Endothelial cell of umbilical vein (primary cell): ENCODE results near the gene CEP72. TPM values are rescaled to one million over a fixed set of nuclear protein-coding genes. Genes with fewer than 3 reads are reported as not detected.

Experiments used
- BruUV-seq: library from RNA; stranded (reverse); fragments of 400-500 nt; replicated peaks from 2 replicates; lab custom pipeline; 2021; lab: Mats Ljungman, UMichigan
- CTCF ChIA-PET: fragments of 300-600, 350-600 bp; sonication (Branson Sonifier 250); formaldehyde crosslinking; loops from one replicate; lab custom pipeline; 2021; ENCODE audit warnings: antibody characterized with exemption, inconsistent platforms; lab: Charles Lee
- POLR2A ChIA-PET: fragments of 300-600, 350-600 bp; sonication (Branson Sonifier 250); formaldehyde crosslinking; loops from one replicate; lab custom pipeline; 2021; ENCODE audit warnings: antibody characterized with exemption, inconsistent platforms; lab: Charles Lee
- DNase-seq: peaks from one replicate; pipeline ENCODE4 v3.0.0-alpha.2; 2011; ENCODE audit warnings: low read depth, low spot score
- FAIRE-seq: peaks from 2 replicates; lab custom pipeline; 2011; peaks lifted over from hg19 to GRCh38; lab: Jason Lieb, UNC
- H2AFZ ChIP-seq: 2 replicates; pipeline ENCODE4 v1.6.0; 2012; ENCODE audit warnings: low read depth, low read length, control low read depth, inconsistent platforms
- H3K27ac ChIP-seq: 2 replicates; pipeline ENCODE4 v1.5.1; 2011; ENCODE audit warnings: low read depth, mild to moderate bottlenecking, control low read depth, low read length, moderate library complexity; ENCODE audit not compliant: insufficient read depth
- H3K27me3 ChIP-seq, 2 experiments: 2 replicates each; pipeline versions ENCODE4 v1.6.0 to v1.6.1; 2011; ENCODE audit warnings: low read length in 2 of 2, mixed read lengths in 1 of 2; ENCODE audit not compliant: control insufficient read depth in 2 of 2, insufficient read depth in 2 of 2
- H3K36me3 ChIP-seq, 2 experiments: 2 replicates in 1 of 2; 3 replicates in 1 of 2; pipeline ENCODE4 v1.5.1; 2011; ENCODE audit warnings: low read length in 2 of 2, mild to moderate bottlenecking in 1 of 2, moderate library complexity in 1 of 2; ENCODE audit not compliant: control insufficient read depth in 2 of 2, insufficient read depth in 2 of 2; ENCODE audit errors: extremely low read depth in 1 of 2
- H3K4me1 ChIP-seq: 3 replicates; pipeline ENCODE4 v1.5.1; 2011; ENCODE audit warnings: mild to moderate bottlenecking, low read length; ENCODE audit not compliant: control insufficient read depth, insufficient read depth; ENCODE audit errors: extremely low read depth
- H3K4me2 ChIP-seq: 2 replicates; pipeline ENCODE4 v1.6.1; 2011; ENCODE audit warnings: low read length, control low read depth, mixed read lengths; ENCODE audit not compliant: insufficient read depth
- H3K4me3 ChIP-seq, 3 experiments: fragments of 200-600 bp in 1 of 3; sonication (generic), shearing (Covaris generic) in 1 of 3; replicated peaks in 1 of 3; 2 replicates each; pipeline ENCODE4 v1.5.1; 2011 to 2016; ENCODE audit warnings: control low read depth in 3 of 3, low read length in 3 of 3, mild to moderate bottlenecking in 2 of 3, inconsistent platforms in 1 of 3, low read depth in 1 of 3, moderate library complexity in 1 of 3; ENCODE audit not compliant: insufficient read depth in 1 of 3
- H3K79me2 ChIP-seq: 2 replicates; pipeline ENCODE4 v1.6.0; 2012; ENCODE audit warnings: low read length, inconsistent platforms; ENCODE audit not compliant: control insufficient read depth, insufficient read depth
- H3K9ac ChIP-seq: replicated peaks from 2 replicates; pipeline ENCODE3; 2011; ENCODE audit warnings: low read length, control low read depth; ENCODE audit not compliant: insufficient read depth; ENCODE audit errors: extremely low read depth
- H3K9me1 ChIP-seq: replicated peaks from 3 replicates; pipeline ENCODE4 v1.6.0; 2011; ENCODE audit warnings: mild to moderate bottlenecking, low read length; ENCODE audit not compliant: control insufficient read depth, insufficient read depth; ENCODE audit errors: extremely low read depth
- H3K9me3 ChIP-seq: replicated peaks from 2 replicates; pipeline ENCODE4 v1.5.1; 2012; ENCODE audit warnings: low read length, inconsistent platforms; ENCODE audit not compliant: control insufficient read depth, insufficient read depth
- H4K20me1 ChIP-seq: replicated peaks from 2 replicates; pipeline ENCODE3; 2011; ENCODE audit warnings: mild to moderate bottlenecking, low read length; ENCODE audit not compliant: control insufficient read depth, insufficient read depth; ENCODE audit errors: extremely low read depth
- EZH2 ChIP-seq: IDR thresholded peaks from 2 replicates; pipeline ENCODE4 v1.6.1; 2012; ENCODE audit warnings: borderline replicate concordance, low read depth, mild to moderate bottlenecking, moderate library complexity, low read length, inconsistent platforms; ENCODE audit not compliant: severe bottlenecking
- FOS ChIP-seq: IDR thresholded peaks from 2 replicates; pipeline ENCODE4 v1.6.1; 2011; ENCODE audit warnings: mild to moderate bottlenecking, low read length, moderate library complexity, borderline replicate concordance; ENCODE audit not compliant: insufficient read depth
- GATA2 ChIP-seq: IDR thresholded peaks from 2 replicates; pipeline ENCODE4 v1.7.0; 2011; ENCODE audit warnings: low read depth, mild to moderate bottlenecking, moderate library complexity, mixed read lengths, low read length; ENCODE audit not compliant: insufficient read length, insufficient read depth
- JUN ChIP-seq: IDR thresholded peaks from 2 replicates; pipeline ENCODE4 v1.6.1; 2011; ENCODE audit warnings: borderline replicate concordance, low read depth; ENCODE audit not compliant: insufficient read length, insufficient read depth
- MAX ChIP-seq: IDR thresholded peaks from 2 replicates; pipeline ENCODE4 v1.6.1; 2011; ENCODE audit not compliant: insufficient read depth, insufficient read length
- MYC ChIP-seq: IDR thresholded peaks from one replicate; pipeline ENCODE4 v1.6.1; 2011; ENCODE audit warnings: mild to moderate bottlenecking, low read depth, low read length
- POLR2A ChIP-seq: IDR thresholded peaks from 2 replicates; pipeline ENCODE4 v1.6.1; 2012; ENCODE audit warnings: low read depth, mild to moderate bottlenecking, control low read depth, low read length
- POLR2AphosphoS5 ChIP-seq: IDR thresholded peaks from 2 replicates; pipeline ENCODE4 v1.6.1; 2012; ENCODE audit warnings: low read depth, mild to moderate bottlenecking, control low read depth, low read length, moderate library complexity; ENCODE audit not compliant: insufficient read depth
- dilution Hi-C: fragments of 300-500 bp; cut with MboI; formaldehyde crosslinking; loops from one replicate; pipeline ENCODE4 v1.15.0; 2019; ENCODE audit warnings: low sequenced_read_pairs; ENCODE audit not compliant: extremely low pct_ligation_motif_present
- intact Hi-C: fragments of 100-400 bp; cut with micrococcal nuclease; formaldehyde crosslinking; loops from one replicate; pipeline ENCODE4 v1.10.0; 2022
- polyA plus RNA-seq, 4 experiments: library from polyadenylated mRNA; depleted of rRNA in 3 of 4; stranded (reverse) in 3 of 4; unstranded in 1 of 4; fragments of >200 nt; gene quantifications; 2 replicates each; pipeline versions ENCODE4 v1.2.1 to v1.2.3, GENCODE V29; 2011 to 2012; ENCODE audit warnings: missing spikeins in 1 of 4
- total RNA-seq: library from RNA; stranded (reverse); gene quantifications from 2 replicates; pipeline ENCODE4 v1.2.3, GENCODE V29; 2021
- TF ChIP-seq, protein P1 (sequence below), 2 donors: IDR thresholded peaks; 1 replicate in 1 of 2; 2 replicates in 1 of 2; pipeline ENCODE4 v1.5.1; 2011; ENCODE audit warnings: low read length in 2 of 2, mild to moderate bottlenecking in 2 of 2, moderate library complexity in 2 of 2, control low read depth in 1 of 2, inconsistent platforms in 1 of 2, low read depth in 1 of 2; ENCODE audit not compliant: insufficient read depth in 1 of 2; ENCODE audit errors: extremely low read depth in 1 of 2

The CEP72 gene
- total and polyA plus RNA-seq, 2 donors (not counting 3 experiments of a cell fraction or from before 2014, with no cell fraction given): 2.9 to 9.5 TPM

GRCh38 chr5:585556-585955 is 26.6 kb upstream of the CEP72 start:
- H2AFZ ChIP-seq: no peak overlapping the region
- POLR2A ChIA-PET: no interaction called here

More at GRCh38 chr5:585556-585955, 26.6 kb upstream of the CEP72 start:
- no peaks in the 10 kb centered on the region for H3K4me1 ChIP-seq
- H3K9me3 ChIP-seq: no peaks in the 10 kb centered on the region
- no peaks in the 10 kb centered on the region for H3K79me2 ChIP-seq
- no peaks in the 10 kb centered on the region for H3K36me3 ChIP-seq
- DNase-seq (no peak), FAIRE-seq (no peak)
- intact Hi-C loops: no loop called here
- H3K4me3 ChIP-seq: no peak overlapping the region
- no peak for TF ChIP-seq GATA2
- TF ChIP-seq MYC: no peak
- TF ChIP-seq POLR2AphosphoS5: no peak
- TF ChIP-seq, protein P1, sequence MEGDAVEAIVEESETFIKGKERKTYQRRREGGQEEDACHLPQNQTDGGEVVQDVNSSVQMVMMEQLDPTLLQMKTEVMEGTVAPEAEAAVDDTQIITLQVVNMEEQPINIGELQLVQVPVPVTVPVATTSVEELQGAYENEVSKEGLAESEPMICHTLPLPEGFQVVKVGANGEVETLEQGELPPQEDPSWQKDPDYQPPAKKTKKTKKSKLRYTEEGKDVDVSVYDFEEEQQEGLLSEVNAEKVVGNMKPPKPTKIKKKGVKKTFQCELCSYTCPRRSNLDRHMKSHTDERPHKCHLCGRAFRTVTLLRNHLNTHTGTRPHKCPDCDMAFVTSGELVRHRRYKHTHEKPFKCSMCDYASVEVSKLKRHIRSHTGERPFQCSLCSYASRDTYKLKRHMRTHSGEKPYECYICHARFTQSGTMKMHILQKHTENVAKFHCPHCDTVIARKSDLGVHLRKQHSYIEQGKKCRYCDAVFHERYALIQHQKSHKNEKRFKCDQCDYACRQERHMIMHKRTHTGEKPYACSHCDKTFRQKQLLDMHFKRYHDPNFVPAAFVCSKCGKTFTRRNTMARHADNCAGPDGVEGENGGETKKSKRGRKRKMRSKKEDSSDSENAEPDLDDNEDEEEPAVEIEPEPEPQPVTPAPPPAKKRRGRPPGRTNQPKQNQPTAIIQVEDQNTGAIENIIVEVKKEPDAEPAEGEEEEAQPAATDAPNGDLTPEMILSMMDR (IDR thresholded peaks at IDR 0.05; ENCODE audit: extremely low read depth in 1 of 2, insufficient read depth in 1 of 2, low read depth in 1 of 2, low read length in 2 of 2): no peak
- TF ChIP-seq JUN: no peak
- no peak for TF ChIP-seq FOS
- TF ChIP-seq EZH2: no peak
- TF ChIP-seq MAX: no peak
- TF ChIP-seq POLR2A: no peak
- no peaks in the 10 kb centered on the region for H3K9me1 ChIP-seq
- H3K9ac ChIP-seq: no peak overlapping the region
- H4K20me1 ChIP-seq: no peaks in the 10 kb centered on the region
- dilution Hi-C loops: no loop called here
- BruUV-seq: no TSS peak
- peaks cover 0 to 3% of the 10 kb centered on the region in 2 experiments for H3K27me3 ChIP-seq
- CTCF ChIA-PET: no interaction called here
- H3K27ac ChIP-seq: no peak overlapping the region
- H3K4me2 ChIP-seq: no peak overlapping the region
